ENCODE data around the gene C3orf70.

C3orf70 gene

DNA sequence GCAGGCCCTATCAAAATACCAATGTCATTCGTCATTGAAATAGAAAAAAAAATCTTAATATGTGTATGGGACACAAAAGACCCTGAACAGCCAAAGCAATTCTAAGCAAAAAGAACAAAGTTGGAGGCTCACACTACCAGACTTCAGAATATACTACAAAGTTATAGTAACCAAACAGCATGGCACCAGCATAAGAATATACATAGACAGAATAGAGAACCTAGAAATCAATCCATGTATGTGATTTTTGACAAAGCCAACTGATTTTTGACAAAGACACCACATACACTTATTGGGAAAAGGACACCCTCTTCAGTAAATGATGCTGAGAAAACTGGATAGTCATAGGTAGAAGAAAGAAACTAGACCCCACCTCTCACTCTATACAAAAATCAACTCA lies 95.0 kb downstream of the C3orf70 start:
- Histone ChIP-seq H3K27ac (ENCODE audit: extremely low read depth, low read depth, low read length) (no peak overlapping the region), H3K36me3 (ENCODE audit: control insufficient read depth in 2 of 2, insufficient read depth in 1 of 2, low read length in 2 of 2) (peaks cover 0 to 4% of the 10 kb centered on the region in 2 experiments; a peak in 2 of 3 replicates), H3K4me1 (ENCODE audit: control insufficient read depth, insufficient read depth, low read length) (no peaks in the 10 kb centered on the region), H3K4me3 (ENCODE audit: low read depth, low read length) (no peak overlapping the region), H3K9me3 (ENCODE audit: control insufficient read depth, insufficient read depth, low read depth, low read length) (no peaks in the 10 kb centered on the region)
- CTCF ChIA-PET, result no interaction called here
- TF ChIP-seq, protein P1, sequence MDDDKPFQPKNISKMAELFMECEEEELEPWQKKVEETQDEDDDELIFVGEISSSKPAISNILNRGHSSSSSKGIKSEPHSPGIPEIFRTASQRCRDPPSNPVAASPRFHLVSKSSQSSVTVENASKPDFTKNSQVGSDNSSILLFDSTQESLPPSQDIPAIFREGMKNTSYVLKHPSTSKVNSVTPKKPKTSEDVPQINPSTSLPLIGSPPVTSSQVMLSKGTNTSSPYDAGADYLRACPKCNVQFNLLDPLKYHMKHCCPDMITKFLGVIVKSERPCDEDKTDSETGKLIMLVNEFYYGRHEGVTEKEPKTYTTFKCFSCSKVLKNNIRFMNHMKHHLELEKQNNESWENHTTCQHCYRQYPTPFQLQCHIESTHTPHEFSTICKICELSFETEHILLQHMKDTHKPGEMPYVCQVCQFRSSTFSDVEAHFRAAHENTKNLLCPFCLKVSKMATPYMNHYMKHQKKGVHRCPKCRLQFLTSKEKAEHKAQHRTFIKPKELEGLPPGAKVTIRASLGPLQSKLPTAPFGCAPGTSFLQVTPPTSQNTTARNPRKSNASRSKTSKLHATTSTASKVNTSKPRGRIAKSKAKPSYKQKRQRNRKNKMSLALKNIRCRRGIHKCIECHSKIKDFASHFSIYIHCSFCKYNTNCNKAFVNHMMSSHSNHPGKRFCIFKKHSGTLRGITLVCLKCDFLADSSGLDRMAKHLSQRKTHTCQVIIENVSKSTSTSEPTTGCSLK (tag by site-specific recombination; IDR thresholded peaks at IDR 0.05), result no peak
- TF ChIP-seq, protein P2, sequence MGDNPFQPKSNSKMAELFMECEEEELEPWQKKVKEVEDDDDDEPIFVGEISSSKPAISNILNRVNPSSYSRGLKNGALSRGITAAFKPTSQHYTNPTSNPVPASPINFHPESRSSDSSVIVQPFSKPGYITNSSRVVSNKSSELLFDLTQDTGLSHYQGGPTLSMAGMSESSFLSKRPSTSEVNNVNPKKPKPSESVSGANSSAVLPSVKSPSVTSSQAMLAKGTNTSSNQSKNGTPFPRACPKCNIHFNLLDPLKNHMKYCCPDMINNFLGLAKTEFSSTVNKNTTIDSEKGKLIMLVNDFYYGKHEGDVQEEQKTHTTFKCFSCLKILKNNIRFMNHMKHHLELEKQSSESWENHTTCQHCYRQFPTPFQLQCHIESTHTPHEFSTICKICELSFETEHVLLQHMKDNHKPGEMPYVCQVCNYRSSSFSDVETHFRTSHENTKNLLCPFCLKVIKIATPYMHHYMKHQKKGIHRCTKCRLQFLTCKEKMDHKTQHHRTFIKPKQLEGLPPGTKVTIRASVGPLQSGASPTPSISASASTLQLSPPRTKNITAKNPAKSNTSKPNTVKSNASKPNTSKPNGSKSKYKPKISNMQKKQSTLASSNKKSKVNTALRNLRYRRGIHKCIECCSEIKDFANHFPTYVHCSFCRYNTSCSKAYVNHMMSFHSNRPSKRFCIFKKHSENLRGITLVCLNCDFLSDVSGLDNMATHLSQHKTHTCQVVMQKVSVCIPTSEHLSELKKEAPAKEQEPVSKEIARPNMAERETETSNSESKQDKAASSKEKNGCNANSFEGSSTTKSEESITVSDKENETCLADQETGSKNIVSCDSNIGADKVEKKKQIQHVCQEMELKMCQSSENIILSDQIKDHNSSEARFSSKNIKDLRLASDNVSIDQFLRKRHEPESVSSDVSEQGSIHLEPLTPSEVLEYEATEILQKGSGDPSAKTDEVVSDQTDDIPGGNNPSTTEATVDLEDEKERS (tag by site-specific recombination; IDR thresholded peaks at IDR 0.05), result peak; percentile 70; the same call in 1 of the 2 replicates
- POLR2A ChIA-PET, result no interaction called here

DNA sequence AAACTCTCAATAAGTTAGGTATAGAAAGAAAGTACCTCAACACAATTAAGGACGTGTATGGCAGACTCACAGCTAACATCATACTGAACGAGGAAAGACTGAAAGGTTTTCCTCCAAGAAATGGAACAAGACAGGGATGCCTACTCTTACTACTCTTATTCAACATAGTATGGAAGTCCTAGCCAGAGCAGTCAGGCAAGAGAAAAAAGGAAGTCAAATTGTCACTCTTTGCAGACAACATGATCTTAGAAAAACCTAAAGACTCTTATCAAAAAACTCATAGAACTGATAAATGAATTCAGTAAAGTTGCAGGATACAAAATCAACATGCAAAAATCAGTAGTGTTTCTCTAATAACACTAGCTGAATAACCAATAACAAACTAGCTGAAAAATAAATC lies 96.0 kb downstream of the C3orf70 start:
- Histone ChIP-seq H3K36me3 (ENCODE audit: control insufficient read depth in 2 of 2, insufficient read depth in 1 of 2, low read length in 2 of 2) (peaks cover 0 to 13% of the 10 kb centered on the region in 2 experiments; a peak in 2 of 3 replicates), H3K4me3 (ENCODE audit: low read depth, low read length) (no peak overlapping the region), H3K27ac (ENCODE audit: extremely low read depth, low read depth, low read length) (no peak overlapping the region), H3K9me3 (ENCODE audit: control insufficient read depth, insufficient read depth, low read depth, low read length) (no peaks in the 10 kb centered on the region), H3K4me1 (ENCODE audit: control insufficient read depth, insufficient read depth, low read length) (no peaks in the 10 kb centered on the region)
- no peak for TF ChIP-seq ZNF530 (tag by site-specific recombination; IDR thresholded peaks at IDR 0.05; ENCODE audit: low read depth)
- no peak for TF ChIP-seq ZNF311 (tag by site-specific recombination; IDR thresholded peaks at IDR 0.05; ENCODE audit: borderline replicate concordance)
- TF ChIP-seq ZNF350 (tag by site-specific recombination; IDR thresholded peaks at IDR 0.05), result no peak
- TF ChIP-seq, protein P3, sequence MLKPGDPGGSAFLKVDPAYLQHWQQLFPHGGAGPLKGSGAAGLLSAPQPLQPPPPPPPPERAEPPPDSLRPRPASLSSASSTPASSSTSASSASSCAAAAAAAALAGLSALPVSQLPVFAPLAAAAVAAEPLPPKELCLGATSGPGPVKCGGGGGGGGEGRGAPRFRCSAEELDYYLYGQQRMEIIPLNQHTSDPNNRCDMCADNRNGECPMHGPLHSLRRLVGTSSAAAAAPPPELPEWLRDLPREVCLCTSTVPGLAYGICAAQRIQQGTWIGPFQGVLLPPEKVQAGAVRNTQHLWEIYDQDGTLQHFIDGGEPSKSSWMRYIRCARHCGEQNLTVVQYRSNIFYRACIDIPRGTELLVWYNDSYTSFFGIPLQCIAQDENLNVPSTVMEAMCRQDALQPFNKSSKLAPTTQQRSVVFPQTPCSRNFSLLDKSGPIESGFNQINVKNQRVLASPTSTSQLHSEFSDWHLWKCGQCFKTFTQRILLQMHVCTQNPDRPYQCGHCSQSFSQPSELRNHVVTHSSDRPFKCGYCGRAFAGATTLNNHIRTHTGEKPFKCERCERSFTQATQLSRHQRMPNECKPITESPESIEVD (tag by site-specific recombination; IDR thresholded peaks at IDR 0.05), result no peak
- no peak for TF ChIP-seq ZNF585B (tag by site-specific recombination; IDR thresholded peaks at IDR 0.05)
- TF ChIP-seq, protein P4, sequence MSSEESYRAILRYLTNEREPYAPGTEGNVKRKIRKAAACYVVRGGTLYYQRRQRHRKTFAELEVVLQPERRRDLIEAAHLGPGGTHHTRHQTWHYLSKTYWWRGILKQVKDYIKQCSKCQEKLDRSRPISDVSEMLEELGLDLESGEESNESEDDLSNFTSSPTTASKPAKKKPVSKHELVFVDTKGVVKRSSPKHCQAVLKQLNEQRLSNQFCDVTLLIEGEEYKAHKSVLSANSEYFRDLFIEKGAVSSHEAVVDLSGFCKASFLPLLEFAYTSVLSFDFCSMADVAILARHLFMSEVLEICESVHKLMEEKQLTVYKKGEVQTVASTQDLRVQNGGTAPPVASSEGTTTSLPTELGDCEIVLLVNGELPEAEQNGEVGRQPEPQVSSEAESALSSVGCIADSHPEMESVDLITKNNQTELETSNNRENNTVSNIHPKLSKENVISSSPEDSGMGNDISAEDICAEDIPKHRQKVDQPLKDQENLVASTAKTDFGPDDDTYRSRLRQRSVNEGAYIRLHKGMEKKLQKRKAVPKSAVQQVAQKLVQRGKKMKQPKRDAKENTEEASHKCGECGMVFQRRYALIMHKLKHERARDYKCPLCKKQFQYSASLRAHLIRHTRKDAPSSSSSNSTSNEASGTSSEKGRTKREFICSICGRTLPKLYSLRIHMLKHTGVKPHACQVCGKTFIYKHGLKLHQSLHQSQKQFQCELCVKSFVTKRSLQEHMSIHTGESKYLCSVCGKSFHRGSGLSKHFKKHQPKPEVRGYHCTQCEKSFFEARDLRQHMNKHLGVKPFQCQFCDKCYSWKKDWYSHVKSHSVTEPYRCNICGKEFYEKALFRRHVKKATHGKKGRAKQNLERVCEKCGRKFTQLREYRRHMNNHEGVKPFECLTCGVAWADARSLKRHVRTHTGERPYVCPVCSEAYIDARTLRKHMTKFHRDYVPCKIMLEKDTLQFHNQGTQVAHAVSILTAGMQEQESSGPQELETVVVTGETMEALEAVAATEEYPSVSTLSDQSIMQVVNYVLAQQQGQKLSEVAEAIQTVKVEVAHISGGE (tag by site-specific recombination; conservative IDR thresholded peaks at IDR 0.05; ENCODE audit: low read depth), result no peak
- TF ChIP-seq OSR2 (tag by site-specific recombination; IDR thresholded peaks at IDR 0.05), result no peak
- TF ChIP-seq EGR2 (tag by site-specific recombination; IDR thresholded peaks at IDR 0.05; ENCODE audit: low read depth), result no peak
- TF ChIP-seq ZNF221 (tag by site-specific recombination; IDR thresholded peaks at IDR 0.05; ENCODE audit: borderline replicate concordance), result no peak
- CTCF ChIA-PET, result no interaction called here
- POLR2A ChIA-PET, result no interaction called here

All from HEK293 (cell line).